Large intestine (tissue), 3 donors: ENCODE data around the gene GSTM2. TPM values are rescaled to one million over a fixed set of nuclear protein-coding genes. Genes with fewer than 3 reads are reported as not detected.

Experiments used
- DNase-seq, 2 donors: peaks; one replicate each; pipeline versions ENCODE4 v3.0.0 to v3.0.0-alpha.2; 2013
- H3K27ac ChIP-seq: one replicate; pipeline ENCODE4 v1.5.1; 2013; ENCODE audit warnings: low read length
- H3K27me3 ChIP-seq: 2 replicates; pipeline ENCODE4 v1.6.1; 2013; ENCODE audit warnings: low read length; ENCODE audit not compliant: control insufficient read depth, insufficient read depth
- H3K36me3 ChIP-seq: 2 replicates; pipeline ENCODE4 v1.6.1; 2013; ENCODE audit warnings: low read length; ENCODE audit not compliant: control insufficient read depth, insufficient read depth
- H3K4me1 ChIP-seq: one replicate; pipeline ENCODE4 v1.6.1; 2013; ENCODE audit warnings: low read length; ENCODE audit not compliant: control insufficient read depth, insufficient read depth
- H3K4me3 ChIP-seq: one replicate; pipeline ENCODE4 v1.5.1; 2013; ENCODE audit warnings: low read length
- H3K9me3 ChIP-seq: one replicate; pipeline ENCODE4 v1.6.1; 2013; ENCODE audit warnings: mild to moderate bottlenecking, low read depth, low read length, moderate library complexity; ENCODE audit not compliant: control insufficient read depth
- WGBS: methylation state at CpG from one replicate; pipeline ENCODE4 v1.1.5; 2013; ENCODE audit warnings: low lambda C conversion rate; ENCODE audit not compliant: insufficient coverage; 5-methylcytosine and 5-hydroxymethylcytosine counted together
- polyA plus RNA-seq: library from polyadenylated mRNA; unstranded; fragments of 120-200 nt; gene quantifications from one replicate; pipeline ENCODE4 v1.2.1, GENCODE V29; 2013

GSTM2 gene
- polyA plus RNA-seq, 1 donor = 197 TPM

DNA sequence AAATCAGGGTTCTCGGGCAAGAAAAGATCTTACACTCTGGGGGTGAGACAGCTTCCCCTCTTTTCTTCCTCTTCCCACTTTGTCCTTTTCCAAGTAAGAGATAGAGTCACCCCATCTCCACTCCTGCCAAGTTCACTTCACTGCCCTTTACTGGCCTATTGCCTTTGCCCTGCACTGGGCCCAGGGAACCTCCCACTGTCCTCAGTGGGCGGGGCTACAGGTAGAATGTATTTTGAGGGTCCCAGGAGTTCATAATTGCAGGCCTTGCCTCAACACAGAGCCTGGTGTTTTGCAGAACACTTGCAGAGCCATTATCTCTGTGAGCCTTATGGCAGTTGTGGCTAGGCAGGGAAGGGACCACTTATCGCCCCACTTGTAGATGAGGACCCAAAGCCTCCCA lies 45.0 kb upstream of the GSTM2 start:
- peaks cover 31% of the 10 kb centered on the region for H3K4me1 ChIP-seq
- H3K36me3 ChIP-seq = peaks cover 22% of the 10 kb centered on the region
- H3K4me3 ChIP-seq = no peak overlapping the region
- no peaks in the 10 kb centered on the region for H3K27me3 ChIP-seq
- no peaks in the 10 kb centered on the region for H3K9me3 ChIP-seq
- H3K27ac ChIP-seq = no peak overlapping the region
- WGBS = no CpG with 5 or more reads among the region's 3 CpGs
- DNase-seq = no peak

GRCh38 chr1:109623601-109624161 lies 44.2 kb upstream of the GSTM2 start:
- no CpG with 5 or more reads among the region's 11 CpGs for WGBS
- DNase-seq = no peak

GRCh38 chr1:109624201-109625010 lies 43.5 kb upstream of the GSTM2 start:
- no peaks in the 10 kb centered on the region for H3K9me3 ChIP-seq
- H3K4me3 ChIP-seq = no peak overlapping the region
- peaks cover 37% of the 10 kb centered on the region for H3K36me3 ChIP-seq
- peaks cover 22% of the 10 kb centered on the region for H3K4me1 ChIP-seq
- no CpG with 5 or more reads among the region's 17 CpGs for WGBS
- DNase-seq = no peak
- no peaks in the 10 kb centered on the region for H3K27me3 ChIP-seq
- H3K27ac ChIP-seq = no peak overlapping the region

More at GRCh38 chr1:109623601-109624161, 44.2 kb upstream of the GSTM2 start:
- peaks cover 30% of the 10 kb centered on the region for H3K36me3 ChIP-seq
- no peak overlapping the region for H3K27ac ChIP-seq
- peaks cover 29% of the 10 kb centered on the region for H3K4me1 ChIP-seq
- no peaks in the 10 kb centered on the region for H3K27me3 ChIP-seq
- no peaks in the 10 kb centered on the region for H3K9me3 ChIP-seq
- no peak overlapping the region for H3K4me3 ChIP-seq

DNA sequence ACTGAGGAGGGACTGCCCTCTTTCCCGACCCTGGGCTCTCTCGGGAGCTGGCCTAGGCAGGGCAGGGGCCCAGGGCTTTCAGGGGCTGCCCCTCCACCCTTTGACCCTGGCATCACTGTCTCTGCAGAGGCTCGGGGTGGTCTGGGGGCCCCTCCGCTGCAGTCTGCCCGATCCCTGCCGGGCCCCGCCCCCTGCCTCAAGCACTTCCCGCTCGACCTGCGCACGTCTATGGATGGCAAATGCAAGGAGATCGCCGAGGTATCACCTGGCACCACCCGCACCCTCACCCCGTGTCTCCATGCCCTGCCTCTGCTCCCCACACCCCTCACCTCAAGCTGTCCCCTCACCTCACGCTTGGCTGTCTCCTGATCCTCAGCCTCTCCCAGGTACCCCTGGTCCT lies 42.7 kb upstream of the GSTM2 start:
- DNase-seq = no peak
- H3K4me1 ChIP-seq = peaks cover 21% of the 10 kb centered on the region
- WGBS = no CpG with 5 or more reads among the region's 16 CpGs
- no peaks in the 10 kb centered on the region for H3K27me3 ChIP-seq
- no peak overlapping the region for H3K4me3 ChIP-seq
- no peaks in the 10 kb centered on the region for H3K9me3 ChIP-seq
- H3K27ac ChIP-seq = no peak overlapping the region
- peaks cover 45% of the 10 kb centered on the region for H3K36me3 ChIP-seq

GRCh38 chr1:109625601-109626560 lies 42.0 kb upstream of the GSTM2 start:
- Histone ChIP-seq H3K36me3 (peaks cover 50% of the 10 kb centered on the region), H3K27ac (no peak overlapping the region), H3K9me3 (no peaks in the 10 kb centered on the region), H3K27me3 (no peaks in the 10 kb centered on the region), H3K4me3 (no peak overlapping the region), H3K4me1 (peaks cover 21% of the 10 kb centered on the region)
- no CpG with 5 or more reads among the region's 32 CpGs for WGBS
- no peak for DNase-seq

DNA sequence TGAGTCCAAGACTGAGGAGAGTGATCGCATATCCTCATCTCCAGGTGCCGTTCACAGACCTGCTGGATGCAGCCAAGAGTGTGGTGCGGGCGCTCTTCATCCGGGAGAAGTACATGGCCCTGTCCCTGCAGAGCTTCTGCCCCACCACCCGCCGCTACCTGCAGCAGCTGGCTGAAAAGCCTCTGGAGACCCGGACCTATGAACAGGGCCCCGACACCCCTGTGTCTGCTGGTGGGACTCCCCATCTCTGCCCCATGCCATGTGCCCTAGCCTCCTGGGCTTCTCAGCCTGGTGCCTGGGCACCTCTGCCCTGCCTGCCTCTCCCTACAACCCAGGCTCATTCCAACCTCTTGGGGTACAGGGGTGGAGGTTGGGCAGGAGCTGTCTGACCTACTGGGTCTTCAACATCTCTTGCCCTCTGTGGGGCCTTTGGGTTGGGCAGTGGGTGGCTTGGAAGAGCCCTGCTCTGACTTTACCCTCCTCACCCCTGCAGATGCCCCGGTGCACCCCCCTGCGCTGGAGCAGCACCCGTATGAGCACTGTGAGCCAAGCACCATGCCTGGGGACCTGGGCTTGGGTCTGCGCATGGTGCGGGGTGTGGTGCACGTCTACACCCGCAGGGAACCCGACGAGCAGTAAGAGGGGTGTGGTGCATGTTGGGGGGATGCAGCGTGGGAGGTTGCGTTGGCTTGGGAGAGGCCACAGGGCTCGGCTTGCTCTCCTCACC lies 41.0 kb upstream of the GSTM2 start:
- Histone ChIP-seq H3K4me3 (no peak overlapping the region), H3K9me3 (no peaks in the 10 kb centered on the region), H3K27me3 (no peaks in the 10 kb centered on the region), H3K36me3 (peaks cover 59% of the 10 kb centered on the region), H3K4me1 (peaks cover 16% of the 10 kb centered on the region), H3K27ac (no peak overlapping the region)
- no CpG with 5 or more reads among the region's 21 CpGs for WGBS
- DNase-seq = no peak

DNA sequence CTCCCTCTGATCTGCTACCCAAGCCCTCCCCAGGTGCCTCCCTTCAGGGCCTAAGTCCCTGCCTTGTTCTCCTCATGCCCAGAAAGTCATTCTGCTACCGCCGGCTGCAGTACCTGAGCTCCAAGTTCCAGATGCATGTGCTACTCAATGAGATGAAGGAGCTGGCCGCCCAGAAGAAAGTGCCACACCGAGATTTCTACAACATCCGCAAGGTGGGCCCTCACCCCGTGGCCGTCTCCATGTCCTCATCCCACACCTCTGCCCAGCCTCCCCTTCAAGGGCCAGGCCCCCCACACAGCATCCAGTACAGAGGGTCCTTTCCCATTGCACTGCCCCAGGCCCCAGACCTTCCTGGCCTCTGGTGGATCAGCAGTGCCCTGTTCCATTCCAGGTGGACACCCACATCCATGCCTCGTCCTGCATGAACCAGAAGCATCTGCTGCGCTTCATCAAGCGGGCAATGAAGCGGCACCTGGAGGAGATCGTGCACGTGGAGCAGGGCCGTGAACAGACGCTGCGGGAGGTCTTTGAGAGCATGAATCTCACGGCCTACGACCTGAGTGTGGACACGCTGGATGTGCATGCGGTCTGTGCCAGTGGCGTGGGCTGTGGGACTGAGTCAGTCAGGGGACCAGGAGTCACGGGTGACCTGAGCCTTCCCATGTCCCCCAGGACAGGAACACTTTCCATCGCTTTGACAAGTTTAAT lies 40.0 kb upstream of the GSTM2 start:
- no peaks in the 10 kb centered on the region for H3K9me3 ChIP-seq
- H3K36me3 ChIP-seq = peaks cover 64% of the 10 kb centered on the region
- DNase-seq = no peak
- H3K4me1 ChIP-seq = peaks cover 6% of the 10 kb centered on the region
- no peak overlapping the region for H3K4me3 ChIP-seq
- WGBS = no CpG with 5 or more reads among the region's 23 CpGs
- H3K27me3 ChIP-seq = no peaks in the 10 kb centered on the region
- no peak overlapping the region for H3K27ac ChIP-seq

GRCh38 chr1:109628540-109629321 lies 39.1 kb upstream of the GSTM2 start:
- H3K4me1 ChIP-seq = peaks cover 6% of the 10 kb centered on the region
- no CpG with 5 or more reads among the region's 23 CpGs for WGBS
- H3K36me3 ChIP-seq = peaks cover 67% of the 10 kb centered on the region

DNA sequence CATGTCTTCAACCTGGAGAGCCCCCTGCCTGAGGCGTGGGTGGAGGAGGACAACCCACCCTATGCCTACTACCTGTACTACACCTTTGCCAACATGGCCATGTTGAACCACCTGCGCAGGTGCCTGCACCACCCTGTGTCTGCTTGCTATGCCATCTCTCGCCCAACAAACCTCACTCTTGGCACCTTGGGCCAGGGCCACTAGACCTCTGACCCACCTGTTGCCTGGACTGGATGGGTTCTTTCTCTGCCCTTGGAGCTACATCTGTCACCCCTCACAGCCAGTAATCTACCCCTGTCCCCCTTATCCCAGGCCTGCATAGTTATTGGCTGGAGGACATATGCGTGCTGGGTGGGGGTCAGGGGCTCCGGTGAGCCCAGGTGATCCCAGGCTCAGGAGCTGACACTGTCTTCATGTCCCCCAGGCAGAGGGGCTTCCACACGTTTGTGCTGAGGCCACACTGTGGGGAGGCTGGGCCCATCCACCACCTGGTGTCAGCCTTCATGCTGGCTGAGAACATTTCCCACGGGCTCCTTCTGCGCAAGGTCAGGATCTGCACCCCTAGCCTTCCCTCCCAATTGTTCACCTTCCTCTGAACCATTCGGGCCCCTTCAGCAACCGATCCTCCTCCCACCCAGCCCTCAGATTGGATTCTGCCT lies 38.4 kb upstream of the GSTM2 start:
- H3K4me1 ChIP-seq = peaks cover 2% of the 10 kb centered on the region
- H3K9me3 ChIP-seq = no peaks in the 10 kb centered on the region
- H3K27me3 ChIP-seq = no peaks in the 10 kb centered on the region
- H3K27ac ChIP-seq = no peak overlapping the region
- H3K36me3 ChIP-seq = peaks cover 67% of the 10 kb centered on the region
- DNase-seq = no peak
- no CpG with 5 or more reads among the region's 10 CpGs for WGBS
- H3K4me3 ChIP-seq = no peak overlapping the region

More at GRCh38 chr1:109628540-109629321, 39.1 kb upstream of the GSTM2 start:
- Histone ChIP-seq H3K4me3 (no peak overlapping the region), H3K27ac (no peak overlapping the region), H3K9me3 (no peaks in the 10 kb centered on the region), H3K27me3 (no peaks in the 10 kb centered on the region)
- DNase-seq = no peak
